HG02943 (cell line): ENCODE data around the gene CPNE1.
"Not testable (repeated sequence)": the region's sequence is repeated elsewhere in the genome, so short reads cannot be mapped to it uniquely, and the experiment has no call there.

ENCODE experiments used
- ATAC-seq: cut with Tn5 transposase; IDR thresholded peaks from one replicate; pipeline ENCODE4 v1.9.1; 2021; ENCODE audit warnings: mild to moderate bottlenecking, low read depth, moderate library complexity; ENCODE audit not compliant: unreplicated experiment

CPNE1 gene

GRCh38 chr20:35698298-35699126 lies 33.8 kb upstream of the CPNE1 start:
- peak; percentile 22 for ATAC-seq

GRCh38 chr20:35697696-35698297 lies 33.1 kb upstream of the CPNE1 start:
- ATAC-seq, result no peak

- ATAC-seq, result no peak
These were observed 31.3 kb upstream of the CPNE1 start for GRCh38 chr20:35695978-35696377.

GRCh38 chr20:35695245-35695749 lies 30.6 kb upstream of the CPNE1 start:
- no peak for ATAC-seq

GRCh38 chr20:35690265-35690664 lies 25.6 kb upstream of the CPNE1 start:
- no peak for ATAC-seq

GRCh38 chr20:35686872-35687271 lies 22.2 kb upstream of the CPNE1 start:
- ATAC-seq, result not testable (repeated sequence)

GRCh38 chr20:35685368-35685767 lies 20.7 kb upstream of the CPNE1 start:
- not testable (repeated sequence) for ATAC-seq

GRCh38 chr20:35681960-35682359 lies 17.3 kb upstream of the CPNE1 start:
- no peak for ATAC-seq

GRCh38 chr20:35680452-35681183 lies 15.9 kb upstream of the CPNE1 start:
- no peak for ATAC-seq

- ATAC-seq, result no peak
These were observed 10.2 kb upstream of the CPNE1 start for GRCh38 chr20:35674921-35675320.

- no peak for ATAC-seq
These were observed 9.2 kb upstream of the CPNE1 start for GRCh38 chr20:35673884-35674283.

- no peak for ATAC-seq
These were observed 5.0 kb upstream of the CPNE1 start for GRCh38 chr20:35669681-35670080.

GRCh38 chr20:35669221-35669620 lies 4.5 kb upstream of the CPNE1 start:
- no peak for ATAC-seq

- no peak for ATAC-seq
These were observed 1.2 kb upstream of the CPNE1 start for GRCh38 chr20:35665949-35666288.

- peak; percentile 30 for ATAC-seq
These were observed 909 bp downstream of the CPNE1 start for GRCh38 chr20:35663516-35664465.

- ATAC-seq, result no peak
These were observed 2.1 kb downstream of the CPNE1 start for GRCh38 chr20:35662551-35662950.

GRCh38 chr20:35661908-35662307 lies 2.8 kb downstream of the CPNE1 start:
- no peak for ATAC-seq

- ATAC-seq, result no peak
These were observed 3.6 kb downstream of the CPNE1 start for GRCh38 chr20:35661053-35661452.

- ATAC-seq, result no peak
These were observed 4.4 kb downstream of the CPNE1 start for GRCh38 chr20:35660122-35660937.
